ENCODE results near the gene ANKRD9. TPM values are rescaled to one million over a fixed set of nuclear protein-coding genes. Genes with fewer than 3 reads are reported as not detected.

ANKRD9 gene
- total and polyA plus RNA-seq, 9 of the 15 experiments (the other 6 are each of a cell fraction or from before 2014, with no cell fraction given): 0.04 to 32.9 (median 5.3) TPM

DNA sequence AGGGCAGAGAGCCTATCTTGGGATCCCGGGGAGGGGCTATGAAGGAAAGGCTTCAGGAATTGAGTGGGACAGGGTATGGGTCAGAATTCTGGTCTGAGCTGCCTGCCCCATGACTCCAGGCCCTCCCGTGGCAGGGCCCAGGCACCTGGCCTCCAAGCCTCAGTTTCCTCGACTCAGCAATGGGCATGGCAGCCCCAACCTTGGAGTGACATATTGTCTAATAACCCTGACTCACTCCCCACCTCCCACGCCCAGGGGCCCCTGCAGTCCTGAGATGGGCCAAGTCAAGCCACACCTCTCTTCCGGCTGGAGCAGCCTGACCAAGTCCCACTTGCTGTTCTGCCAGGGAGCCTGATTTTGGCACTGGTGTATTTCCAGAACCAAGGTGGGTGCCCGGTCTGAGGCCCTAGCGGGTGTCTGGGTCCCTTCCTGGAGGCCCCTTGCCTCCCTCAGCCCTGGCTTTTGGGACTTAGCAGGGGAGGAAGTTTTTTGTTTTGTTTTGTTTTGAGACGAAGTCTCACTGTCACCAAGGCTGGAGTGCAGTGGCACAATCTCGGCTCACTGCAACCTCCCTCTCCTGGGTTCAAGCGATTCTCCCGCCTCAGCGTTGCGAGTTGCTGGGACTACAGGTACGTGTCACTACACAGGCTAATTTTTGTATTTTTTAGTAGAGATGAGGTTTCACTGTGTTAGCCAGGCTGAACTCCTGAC lies 42.6 kb upstream of the ANKRD9 start (continued):
- no peak; the same call in 1 of the 2 replicates for TF ChIP-seq MECOM (CRISPR knock-in tag; IDR thresholded peaks at IDR 0.05)
- TF ChIP-seq ZMIZ1 (IDR thresholded peaks at IDR 0.05; ENCODE audit: low read depth in 2 of 2, low read length in 2 of 2): peak in 1 of 2 experiments; percentile 75; a peak in 2 of 4 replicates
- peak; percentile 49; the same call in 1 of the 2 replicates for TF ChIP-seq KAT7 (CRISPR knock-in tag; IDR thresholded peaks at IDR 0.05; ENCODE audit: borderline replicate concordance)
- TF ChIP-seq ZNF3 (CRISPR knock-in tag; IDR thresholded peaks at IDR 0.05): no peak
- 0 out of 2 replicates have a peak, but pooled peaks have one; percentile 68 for TF ChIP-seq GTF2E2 (tag; IDR thresholded peaks at IDR 0.05)
- TF ChIP-seq TBP (optimal IDR thresholded peaks at IDR 0.05; ENCODE audit: low read depth, low read length): peak; percentile 58
- TF ChIP-seq, protein P1, sequence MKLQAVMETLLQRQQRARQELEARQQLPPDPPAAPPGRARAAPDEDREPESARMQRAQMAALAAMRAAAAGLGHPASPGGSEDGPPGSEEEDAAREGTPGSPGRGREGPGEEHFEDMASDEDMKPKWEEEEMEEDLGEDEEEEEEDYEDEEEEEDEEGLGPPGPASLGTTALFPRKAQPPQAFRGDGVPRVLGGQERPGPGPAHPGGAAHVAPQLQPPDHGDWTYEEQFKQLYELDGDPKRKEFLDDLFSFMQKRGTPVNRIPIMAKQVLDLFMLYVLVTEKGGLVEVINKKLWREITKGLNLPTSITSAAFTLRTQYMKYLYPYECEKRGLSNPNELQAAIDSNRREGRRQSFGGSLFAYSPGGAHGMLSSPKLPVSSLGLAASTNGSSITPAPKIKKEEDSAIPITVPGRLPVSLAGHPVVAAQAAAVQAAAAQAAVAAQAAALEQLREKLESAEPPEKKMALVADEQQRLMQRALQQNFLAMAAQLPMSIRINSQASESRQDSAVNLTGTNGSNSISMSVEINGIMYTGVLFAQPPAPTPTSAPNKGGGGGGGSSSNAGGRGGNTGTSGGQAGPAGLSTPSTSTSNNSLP (IDR thresholded peaks at IDR 0.05; ENCODE audit: borderline replicate concordance, low read depth, low read length): no peak
- TF ChIP-seq MAFF (IDR thresholded peaks at IDR 0.05; ENCODE audit: low read length): peak; percentile 66
- peak; percentile 83 for TF ChIP-seq NCOR1 (IDR thresholded peaks at IDR 0.05)
- 0 out of 2 replicates have a peak, but pooled peaks have one; percentile 11 for TF ChIP-seq ZNF830 (CRISPR knock-in tag; IDR thresholded peaks at IDR 0.05)
- TF ChIP-seq RCOR1 (IDR thresholded peaks at IDR 0.05; ENCODE audit: borderline replicate concordance in 1 of 2, low read depth in 2 of 2, low read length in 2 of 2): peak in 1 of 2 experiments; percentile 96; a peak in 2 of 4 replicates
- TF ChIP-seq ESRRA (IDR thresholded peaks at IDR 0.05; ENCODE audit: borderline replicate concordance, low read depth): peak; percentile 94
- peak; percentile 67 for TF ChIP-seq NFIC (IDR thresholded peaks at IDR 0.05)
- TF ChIP-seq TFAP4 (CRISPR knock-in tag; IDR thresholded peaks at IDR 0.05; ENCODE audit: borderline replicate concordance): peak; percentile 64
- TF ChIP-seq, protein P2, sequence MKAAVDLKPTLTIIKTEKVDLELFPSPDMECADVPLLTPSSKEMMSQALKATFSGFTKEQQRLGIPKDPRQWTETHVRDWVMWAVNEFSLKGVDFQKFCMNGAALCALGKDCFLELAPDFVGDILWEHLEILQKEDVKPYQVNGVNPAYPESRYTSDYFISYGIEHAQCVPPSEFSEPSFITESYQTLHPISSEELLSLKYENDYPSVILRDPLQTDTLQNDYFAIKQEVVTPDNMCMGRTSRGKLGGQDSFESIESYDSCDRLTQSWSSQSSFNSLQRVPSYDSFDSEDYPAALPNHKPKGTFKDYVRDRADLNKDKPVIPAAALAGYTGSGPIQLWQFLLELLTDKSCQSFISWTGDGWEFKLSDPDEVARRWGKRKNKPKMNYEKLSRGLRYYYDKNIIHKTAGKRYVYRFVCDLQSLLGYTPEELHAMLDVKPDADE (conservative IDR thresholded peaks at IDR 0.05; ENCODE audit: control insufficient read depth, low read depth, low read length): peak; percentile 78
- 0 out of 2 replicates have a peak, but pooled peaks have one; percentile 11 for TF ChIP-seq SMAD3 (CRISPR knock-in tag; conservative IDR thresholded peaks at IDR 0.05)
- peak in 1 of 2 experiments; percentile 78; a peak in 2 of 3 replicates for TF ChIP-seq CBX3 (IDR thresholded peaks at IDR 0.05; ENCODE audit: borderline replicate concordance in 1 of 2, low read length in 2 of 2)
